ENCODE measurements around the gene DRGX. TPM values are rescaled to one million over a fixed set of nuclear protein-coding genes. Genes with fewer than 3 reads are reported as not detected.

DRGX gene
- total RNA-seq, 1 donor from 2014 or later, result not detected

DNA sequence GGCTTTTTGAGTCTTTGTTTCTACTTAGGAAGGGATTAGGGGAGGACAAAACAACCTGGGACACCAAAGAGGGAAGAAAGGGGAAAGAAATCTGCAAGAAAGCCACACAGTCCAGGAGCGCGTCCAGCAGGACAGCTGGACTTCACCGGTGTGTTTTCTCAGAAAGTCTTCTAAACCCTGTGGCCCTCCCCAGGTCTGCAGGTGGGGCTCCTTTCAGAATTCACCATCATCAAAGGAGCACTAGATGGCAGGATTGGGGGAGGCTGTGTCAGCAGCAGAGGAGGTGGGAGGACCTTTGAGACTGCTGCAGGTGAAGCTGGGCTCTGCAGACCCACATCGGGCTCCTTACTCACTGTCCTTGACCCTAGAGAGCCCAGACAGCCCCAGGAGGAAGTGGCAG is 13.9 kb upstream of the DRGX start:
- intact Hi-C loops (cut with DNase I), result loop anchor here (5.0 to 10.0 kb wide), 2 partner anchors 103 to 425 kb away; no protein-coding TSS in a partner anchor
- DNase-seq (no peak), ATAC-seq (ENCODE audit: poor library complexity) (peak; percentile 6)

DNA sequence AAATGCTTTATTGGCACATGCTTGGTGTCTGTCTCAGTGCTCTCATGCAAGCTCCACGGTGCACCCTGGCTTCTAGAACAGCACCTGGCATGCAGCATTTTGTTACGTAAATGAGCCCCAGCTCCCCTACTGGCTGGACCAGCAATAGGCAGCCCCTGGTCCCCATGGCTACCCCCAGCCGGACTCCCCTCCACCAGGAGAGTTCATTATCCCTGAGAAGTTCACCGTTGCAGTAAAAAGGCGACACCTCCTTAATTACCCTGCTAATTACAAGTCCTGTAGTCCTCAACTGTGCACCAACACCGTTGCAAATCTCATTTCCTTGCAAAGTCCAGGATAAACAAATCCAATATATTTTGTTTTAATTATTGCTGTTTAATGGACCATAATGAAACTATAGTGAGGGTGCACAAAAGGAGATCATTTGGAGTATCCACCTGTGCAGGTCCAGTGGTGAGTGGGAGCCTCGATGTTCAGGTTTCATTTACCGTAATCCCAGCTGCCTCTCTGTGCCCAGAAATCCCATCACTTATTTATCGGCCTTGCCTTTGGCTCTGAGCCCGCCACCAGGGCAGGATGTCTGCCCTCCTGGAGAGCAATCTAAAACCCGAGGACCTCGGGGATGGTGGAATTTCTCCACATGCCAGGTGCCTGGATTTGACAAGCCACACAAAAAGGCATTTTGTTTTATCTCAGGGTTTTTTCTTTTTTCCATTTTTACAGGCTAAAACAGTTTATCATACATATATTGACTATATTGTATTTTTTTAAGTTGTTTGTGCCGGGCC is 12.8 kb upstream of the DRGX start:
- DNase-seq, result no peak
- intact Hi-C loops (cut with DNase I), result loop anchor here (5.0 to 10.0 kb wide), 2 partner anchors 104 to 424 kb away; no protein-coding TSS in a partner anchor
- ATAC-seq (ENCODE audit: poor library complexity), result no peak

DNA sequence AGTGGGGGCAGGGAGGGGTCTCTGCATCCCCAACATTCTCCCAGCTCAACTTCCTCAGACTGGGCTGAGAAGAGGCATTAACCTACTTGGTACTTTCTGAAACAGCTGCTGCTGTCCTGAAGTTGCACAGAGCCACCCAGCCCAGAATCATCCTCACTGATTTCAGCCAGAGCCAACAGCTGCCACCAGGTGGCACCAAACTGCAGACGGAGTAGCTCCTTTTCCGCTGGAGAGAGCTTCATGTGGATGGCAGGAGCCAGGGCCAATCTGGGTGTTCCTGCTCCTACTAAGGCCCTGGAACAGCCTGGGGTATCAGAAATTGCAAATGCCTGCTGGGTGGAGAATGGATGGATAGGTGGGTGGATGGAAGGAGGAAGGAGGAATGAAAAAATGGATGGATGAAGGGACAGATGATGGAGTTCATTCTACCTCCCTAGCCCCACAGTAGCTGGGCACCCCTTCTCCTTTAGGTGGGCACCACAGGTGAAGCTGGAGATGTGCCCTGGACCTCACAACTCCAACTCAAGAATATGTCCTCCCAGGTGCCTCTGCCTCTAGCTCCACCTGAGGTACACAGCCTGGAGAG is 11.8 kb upstream of the DRGX start:
- intact Hi-C loops (cut with DNase I), result loop anchor here (5.0 to 10.0 kb wide), 2 partner anchors 105 to 423 kb away; no protein-coding TSS in a partner anchor
- ATAC-seq (ENCODE audit: poor library complexity) (peak; percentile 84), DNase-seq (peak; percentile 89)

DNA sequence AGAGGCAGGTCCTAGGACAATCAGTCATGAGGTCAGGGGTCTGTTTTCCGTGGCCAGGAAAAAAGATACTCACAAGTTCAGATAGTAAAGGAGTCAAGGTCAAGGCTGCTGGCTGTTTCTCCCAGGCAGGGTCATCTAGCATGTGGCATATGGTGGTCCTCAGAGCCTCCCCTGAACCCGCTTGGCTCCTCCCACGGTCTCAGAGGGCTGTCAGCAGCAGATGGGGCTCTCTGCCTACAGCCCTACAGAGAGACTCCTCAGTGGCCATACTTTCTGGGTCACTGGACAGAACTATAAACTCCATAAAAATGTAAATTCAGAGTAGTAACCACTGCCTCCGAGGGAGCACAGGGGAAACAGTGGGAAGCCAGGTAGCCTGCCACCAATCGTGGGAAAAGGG is 11.3 kb upstream of the DRGX start:
- intact Hi-C loops (cut with DNase I), result loop anchor here (5.0 to 10.0 kb wide), 2 partner anchors 105 to 422 kb away; no protein-coding TSS in a partner anchor
- ATAC-seq (ENCODE audit: poor library complexity), result no peak
- no peak for DNase-seq

DNA sequence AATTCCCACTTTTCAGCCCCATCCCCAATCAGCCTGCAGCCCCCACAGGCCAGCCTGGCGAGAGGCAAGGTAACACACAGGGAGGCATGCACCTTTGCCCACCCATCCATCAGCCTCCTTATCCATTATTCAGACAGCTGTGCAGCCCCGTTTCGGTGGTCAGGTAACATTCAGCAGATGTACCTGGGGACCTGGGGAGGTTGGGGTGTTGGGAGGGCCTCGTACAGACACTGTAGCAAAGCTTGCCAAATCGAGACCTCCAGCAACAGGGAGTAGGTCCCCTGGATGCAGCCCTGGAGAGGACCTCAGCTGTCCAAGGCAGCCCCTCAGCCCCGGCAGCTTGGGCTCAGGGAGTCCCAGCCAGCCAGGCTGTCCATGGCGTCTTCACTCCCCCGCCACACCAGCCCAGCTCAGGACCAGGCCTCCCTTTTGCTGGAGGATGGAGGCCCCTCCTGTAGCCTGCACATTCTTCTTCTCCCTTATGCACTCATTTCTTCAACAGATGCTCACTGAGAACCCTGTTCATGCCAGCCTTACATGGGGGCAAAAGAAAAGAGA is 8.5 kb upstream of the DRGX start:
- no peak for ATAC-seq (ENCODE audit: poor library complexity)
- no peak for DNase-seq
- intact Hi-C loops (cut with DNase I), result loop anchor here (10.0 kb wide), 1 partner anchor 420 kb away; no protein-coding TSS in a partner anchor

DNA sequence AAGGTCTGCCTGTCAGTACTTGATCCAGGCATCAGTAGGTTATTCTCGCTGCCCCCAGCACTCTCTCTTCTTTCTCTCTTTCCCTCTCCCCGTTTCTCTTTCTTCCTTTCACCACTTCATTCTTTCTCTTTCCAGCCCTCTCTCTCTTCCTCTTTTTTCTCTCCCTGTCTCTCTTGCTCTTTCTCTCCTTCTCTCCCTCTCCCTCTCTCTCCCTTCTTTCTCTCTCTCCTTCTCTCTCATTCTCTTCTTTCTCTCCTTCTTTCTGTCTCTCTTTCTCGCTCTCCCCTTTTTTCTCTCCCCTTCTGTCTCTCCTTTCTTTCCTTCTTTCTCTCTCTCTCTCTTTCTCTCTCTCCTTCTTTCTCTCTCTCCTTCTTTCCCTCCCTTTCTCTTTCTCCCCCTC is 7.5 kb upstream of the DRGX start:
- intact Hi-C loops (cut with DNase I), result loop anchor here (10.0 kb wide), 1 partner anchor 419 kb away; no protein-coding TSS in a partner anchor
- DNase-seq, result no peak

DNA sequence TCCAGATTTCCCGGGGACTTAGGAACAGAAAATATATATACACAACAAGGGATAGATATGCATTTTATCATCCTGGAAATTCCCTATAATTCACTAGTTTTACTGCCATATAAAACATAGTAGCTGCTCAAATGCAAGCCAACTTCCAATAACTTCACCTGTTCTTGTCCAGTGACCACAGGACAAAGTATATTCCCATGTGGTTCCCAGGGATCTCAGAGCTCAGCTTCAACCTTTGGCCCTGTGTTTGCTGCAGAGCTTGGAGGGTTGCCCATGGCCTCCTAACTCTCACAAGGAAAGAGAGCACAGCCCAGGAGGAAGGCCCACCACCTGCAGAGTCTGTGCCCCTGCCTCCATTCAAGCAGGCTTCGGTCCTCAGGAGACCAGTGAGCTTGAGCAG is 4.5 kb upstream of the DRGX start:
- no peak for ATAC-seq (ENCODE audit: poor library complexity)
- DNase-seq, result no peak
- intact Hi-C loops (cut with DNase I), result loop anchor here (10.0 kb wide), 1 partner anchor 416 kb away; no protein-coding TSS in a partner anchor

More for the DNA sequence above, 7.5 kb upstream of the DRGX start:
- no peak for ATAC-seq (ENCODE audit: poor library complexity)

DNA sequence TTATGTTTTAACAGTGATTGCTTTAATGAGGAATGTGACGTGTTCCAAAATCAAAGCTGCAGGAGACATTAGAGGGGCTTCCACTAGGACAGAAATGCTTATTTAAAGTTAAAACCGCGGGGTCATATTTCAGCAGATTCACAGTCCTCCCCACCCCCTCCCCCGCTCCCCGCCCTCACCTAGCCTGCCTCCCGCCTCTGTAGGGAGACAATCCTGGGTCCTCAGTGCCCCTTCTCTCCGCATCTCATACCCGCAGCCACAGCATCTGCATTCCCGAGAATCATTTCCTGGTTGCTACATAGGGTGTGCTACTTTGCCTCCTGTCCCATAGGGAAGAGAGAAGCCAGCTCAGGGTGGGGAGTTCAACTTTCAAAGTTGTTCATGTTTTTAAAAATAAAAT is 3.1 kb upstream of the DRGX start:
- intact Hi-C loops (cut with DNase I), result no loop called here
- ATAC-seq (ENCODE audit: poor library complexity), result no peak
- DNase-seq, result no peak

DNA sequence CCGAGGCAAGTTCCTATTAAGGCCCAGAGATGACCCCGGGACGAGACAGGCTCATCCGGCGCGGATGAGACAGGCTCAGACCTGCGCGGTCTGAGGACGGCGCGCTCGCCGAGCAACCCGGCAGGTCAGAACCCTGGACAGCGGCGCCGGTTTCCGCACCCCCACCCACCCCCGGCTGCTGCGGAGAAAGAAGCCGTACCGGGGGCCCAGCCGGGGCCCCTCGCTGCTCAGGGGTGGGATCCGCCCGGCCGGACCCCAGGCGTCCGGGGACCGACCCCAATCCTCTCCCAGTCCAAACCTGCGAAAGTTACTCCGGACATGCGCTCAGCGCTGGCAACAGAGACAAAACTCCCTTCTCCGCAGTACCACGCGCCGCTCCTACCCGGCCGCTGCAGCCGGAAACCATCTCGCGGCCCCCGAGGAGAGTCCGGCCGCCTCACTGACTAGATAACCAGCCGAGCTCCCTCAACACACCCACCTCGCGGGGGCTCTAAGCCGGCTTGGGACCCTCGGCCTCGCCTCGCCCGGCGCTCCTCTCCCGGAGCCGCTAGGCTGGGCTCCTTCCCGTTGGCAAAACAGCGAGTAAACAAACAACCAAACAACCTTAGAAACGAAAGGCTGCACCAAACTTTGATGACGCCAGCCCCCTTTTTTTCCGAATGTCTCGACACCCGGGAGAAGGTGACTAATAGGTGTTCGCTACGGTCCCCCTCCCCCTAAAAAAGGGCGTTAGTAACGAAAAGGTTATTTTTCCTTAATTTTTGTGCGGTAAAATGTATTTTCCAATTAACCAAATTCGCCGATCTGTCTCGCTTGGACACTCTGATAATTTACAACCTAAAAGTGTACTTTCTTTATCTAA is 2.3 kb upstream of the DRGX start:
- intact Hi-C loops (cut with DNase I), result no loop called here
- DNase-seq (peak; percentile 68), ATAC-seq (ENCODE audit: poor library complexity) (peak; percentile 98)

DNA sequence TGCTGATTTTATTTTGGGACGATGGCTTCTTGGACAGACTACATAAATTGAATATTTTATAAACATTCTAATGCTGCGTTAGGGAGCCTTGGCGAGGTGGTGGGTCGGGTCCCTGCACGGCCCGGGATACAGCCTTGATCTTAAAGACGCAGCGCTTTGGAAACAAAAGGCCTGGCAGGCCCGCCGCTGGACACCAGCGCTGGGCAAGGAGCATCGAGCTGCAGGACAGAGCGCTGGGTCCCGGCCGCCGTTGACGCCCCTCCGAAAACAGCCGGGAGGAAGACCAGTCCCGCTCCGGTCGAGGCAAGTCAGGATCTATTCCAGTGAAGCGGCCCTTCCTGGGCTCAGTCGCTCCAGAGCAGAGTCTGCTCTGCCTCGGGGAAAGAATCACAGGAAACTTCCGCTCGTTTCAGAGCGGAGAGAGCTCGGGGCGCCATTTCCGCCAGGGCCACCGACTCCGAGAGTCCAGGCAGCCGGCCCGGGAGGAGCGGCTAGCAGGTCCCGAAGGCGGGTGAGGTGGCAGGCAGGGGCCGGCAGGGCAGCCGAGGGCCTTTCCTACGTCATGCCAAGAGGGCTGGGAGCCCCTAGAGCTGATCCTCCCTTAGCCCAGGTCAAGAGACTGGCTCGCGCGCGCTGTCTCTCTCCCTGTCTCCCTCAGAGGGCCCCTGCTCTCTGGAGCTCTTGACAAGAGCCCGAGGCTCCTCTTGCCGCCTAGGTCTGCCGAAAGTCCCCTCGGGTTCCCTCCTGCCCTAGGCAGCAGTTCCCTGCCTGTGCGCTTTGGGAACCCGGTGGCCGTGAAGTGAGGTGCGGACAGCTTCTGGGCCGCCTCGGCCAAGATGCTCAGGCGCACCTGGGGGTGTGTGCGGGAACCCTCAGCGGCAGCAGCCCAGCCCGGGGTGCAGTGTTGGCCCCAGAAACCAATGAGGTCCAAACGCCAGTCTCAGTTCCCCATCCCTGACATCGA is 1.4 kb upstream of the DRGX start:
- DNase-seq (no peak), ATAC-seq (ENCODE audit: poor library complexity) (no peak)
- intact Hi-C loops (cut with DNase I), result no loop called here

DNA sequence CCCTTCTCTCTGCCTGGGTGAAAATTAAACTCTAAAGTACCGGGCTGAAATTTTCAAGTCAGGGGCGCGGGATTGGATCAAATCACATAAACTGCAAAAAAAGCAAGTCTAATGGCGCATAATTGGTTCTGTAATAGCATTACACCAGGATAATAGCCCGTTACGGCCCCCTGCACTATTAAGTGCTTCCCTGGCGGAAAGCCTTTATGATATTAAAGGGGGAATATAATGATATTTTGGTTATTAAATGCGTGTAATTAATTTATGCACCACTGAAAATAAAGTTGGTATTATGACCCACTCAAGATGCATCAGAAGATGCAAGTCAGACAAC is 744 bp upstream of the DRGX start:
- intact Hi-C loops (cut with DNase I), result no loop called here
- ATAC-seq (ENCODE audit: poor library complexity), result no peak
- no peak for DNase-seq

DNA sequence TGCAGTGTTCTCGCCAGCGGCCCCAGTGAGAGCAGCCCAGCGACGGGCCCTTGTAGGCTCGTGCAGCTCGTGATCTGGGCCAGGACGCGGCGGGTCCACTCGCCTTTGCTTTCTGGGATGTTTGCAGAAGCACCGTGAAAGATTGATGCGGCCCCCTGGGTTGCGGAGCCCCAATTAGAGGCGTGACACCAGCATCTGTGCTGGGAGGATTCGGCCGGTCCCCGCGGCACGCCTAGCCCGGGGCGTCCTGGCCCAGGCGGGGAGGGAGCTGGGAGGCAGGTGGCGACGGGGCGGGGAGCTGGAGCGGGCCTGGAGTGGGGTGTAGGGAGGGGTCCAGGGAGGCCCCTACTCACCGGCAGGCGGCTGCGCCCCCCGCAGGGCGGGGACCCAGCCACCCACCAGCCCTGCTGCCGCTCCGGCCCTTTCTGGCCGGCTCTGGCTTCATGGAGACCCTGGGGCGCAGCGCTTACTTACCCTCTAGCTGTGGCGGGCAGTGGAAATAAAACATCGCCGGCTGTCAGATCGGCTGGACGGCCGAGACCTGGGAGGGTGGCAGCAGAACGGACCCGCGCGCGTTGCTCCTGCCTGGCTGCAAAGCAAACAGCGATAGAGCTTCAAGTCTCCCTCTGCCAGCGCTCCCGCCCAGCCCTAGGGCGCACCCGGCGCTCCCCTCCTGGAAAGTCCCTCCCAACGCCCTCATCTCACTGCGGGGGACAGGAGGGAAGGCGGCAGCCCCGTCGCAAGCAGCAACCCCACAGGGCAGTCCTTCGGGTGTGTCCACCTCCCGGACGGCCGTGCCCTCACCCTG is 752 bp downstream of the DRGX start:
- no peak for ATAC-seq (ENCODE audit: poor library complexity)
- DNase-seq, result no peak
- intact Hi-C loops (cut with DNase I), result no loop called here

DNA sequence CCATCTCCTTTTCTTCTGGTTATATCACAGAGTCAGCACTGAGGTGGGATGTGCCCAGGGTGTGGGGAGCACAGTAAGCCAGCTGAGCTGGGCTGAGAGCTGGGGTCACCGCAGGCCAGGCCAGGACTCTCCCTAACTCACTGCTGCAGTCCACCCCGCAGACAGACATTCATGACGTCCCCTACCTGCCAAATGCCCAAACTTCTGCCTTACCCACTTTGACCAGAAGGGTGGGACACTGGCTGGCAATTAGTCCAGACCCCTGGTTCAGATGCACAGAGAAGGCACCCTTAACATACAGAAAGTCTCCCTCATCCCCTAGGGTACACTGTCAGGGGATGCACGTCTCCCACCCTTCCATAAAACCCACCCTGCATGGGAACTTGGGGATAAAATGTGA is 2.1 kb downstream of the DRGX start:
- DNase-seq, result no peak
- intact Hi-C loops (cut with DNase I), result no loop called here
- ATAC-seq (ENCODE audit: poor library complexity), result no peak

DNA sequence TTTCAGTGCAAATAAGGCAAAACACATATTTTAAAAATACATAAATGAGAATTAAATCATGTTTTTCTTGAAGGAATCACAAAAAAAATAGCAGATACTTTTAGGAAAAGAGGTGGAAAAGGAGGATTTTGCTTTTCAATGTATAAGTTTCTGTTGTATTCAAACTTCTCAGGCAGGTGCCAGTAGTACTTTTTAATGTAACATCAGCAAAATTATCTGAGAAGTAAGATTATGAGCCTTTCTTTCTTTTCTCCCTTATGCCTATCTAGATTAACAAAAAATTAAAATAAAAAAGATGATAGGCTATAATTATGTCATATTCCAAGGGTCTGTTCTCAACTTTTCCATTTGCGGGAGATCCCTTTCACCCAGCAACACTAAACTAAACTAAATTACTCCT is 2.6 kb downstream of the DRGX start:
- intact Hi-C loops (cut with DNase I), result no loop called here
- DNase-seq, result no peak

DNA sequence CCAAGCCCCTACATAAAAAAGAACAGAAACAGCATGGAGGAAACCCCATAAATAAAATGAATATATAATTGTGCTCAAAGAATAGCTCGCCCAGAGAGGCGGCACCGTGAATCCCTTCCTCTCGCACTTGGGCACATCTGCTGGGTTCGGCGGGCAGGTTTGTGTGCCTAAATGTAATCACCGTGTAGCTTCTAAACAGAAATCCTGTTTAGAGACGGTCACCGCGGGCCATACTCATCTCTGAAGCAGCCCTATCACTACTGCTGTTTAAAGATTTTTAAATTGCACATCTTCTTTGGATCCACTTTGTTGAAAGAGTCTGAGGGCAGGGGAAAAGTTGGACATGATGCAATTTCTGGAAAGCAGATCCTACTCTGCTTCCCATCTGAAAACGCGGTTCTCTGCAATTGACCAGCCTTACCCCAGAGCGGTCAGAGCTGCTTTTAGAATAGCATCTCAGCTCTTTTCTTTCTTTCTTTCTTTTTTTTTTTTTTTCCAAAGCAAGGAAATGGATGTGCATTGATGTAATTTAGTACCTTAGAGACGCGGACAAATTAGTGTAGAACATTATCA is 6.4 kb downstream of the DRGX start:
- intact Hi-C loops (cut with DNase I), result no loop called here
- no peak for ATAC-seq (ENCODE audit: poor library complexity)
- no peak for DNase-seq

More for the DNA sequence above, 2.6 kb downstream of the DRGX start:
- no peak for ATAC-seq (ENCODE audit: poor library complexity)

DNA sequence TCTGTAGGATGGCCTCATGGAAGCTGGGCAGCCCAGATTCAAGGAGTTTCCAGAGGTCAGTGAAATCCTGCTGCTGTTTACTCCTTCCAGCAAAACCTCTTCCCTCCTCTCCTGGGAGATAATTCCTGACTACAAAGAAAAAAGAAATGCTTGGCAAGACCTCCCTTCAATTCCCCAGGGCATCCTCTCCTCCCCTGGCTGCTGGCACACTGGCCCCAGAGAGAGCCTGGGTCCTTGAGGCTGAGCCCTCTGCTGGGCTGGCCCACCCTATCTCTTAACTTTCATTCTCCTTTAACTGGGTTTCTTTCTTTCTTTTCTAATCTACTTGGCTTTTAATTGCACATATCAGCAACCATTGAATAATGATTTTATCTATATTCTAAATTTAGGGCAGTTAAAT is 7.7 kb downstream of the DRGX start:
- ATAC-seq (ENCODE audit: poor library complexity) (no peak), DNase-seq (no peak)
- intact Hi-C loops (cut with DNase I), result no loop called here

DNA sequence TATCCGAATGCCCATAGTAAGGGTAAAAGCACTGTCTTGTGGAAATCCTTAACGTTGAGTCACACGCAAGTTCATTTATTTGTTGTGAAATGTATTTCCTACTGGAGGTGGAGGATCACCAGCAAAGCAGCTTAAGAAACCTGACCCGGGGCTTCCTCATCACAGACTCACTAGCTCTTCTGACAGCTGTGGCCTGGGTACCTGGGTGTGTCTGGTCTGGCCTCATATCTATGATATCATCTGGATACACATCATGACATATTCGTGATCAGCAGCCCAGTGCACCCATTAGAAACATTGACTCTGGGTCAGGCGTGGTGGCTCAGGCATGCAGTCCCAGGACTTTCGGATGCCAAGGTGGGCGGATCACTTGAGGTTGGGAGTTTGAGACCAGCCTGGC is 8.8 kb downstream of the DRGX start:
- intact Hi-C loops (cut with DNase I), result no loop called here
- ATAC-seq (ENCODE audit: poor library complexity) (no peak), DNase-seq (no peak)

Measured in Right ventricle myocardium superior (tissue), 1 donor.